ENCODE measurements around the gene WDR43.

- TF ChIP-seq CTCF (IDR thresholded peaks at IDR 0.05; ENCODE audit: low read depth, low read length, missing input control), result no peak
- no peak for TF ChIP-seq FOXA1 (IDR thresholded peaks at IDR 0.05)
- no peak for TF ChIP-seq GABPA (IDR thresholded peaks at IDR 0.05 in 1 of 2, conservative IDR thresholded peaks at IDR 0.05 in 1 of 2)
- TF ChIP-seq ATF3 (IDR thresholded peaks at IDR 0.05), result no peak
- TF ChIP-seq NR2F2 (IDR thresholded peaks at IDR 0.05), result no peak
- TF ChIP-seq RXRA (IDR thresholded peaks at IDR 0.05), result no peak
- no peak for TF ChIP-seq REST (IDR thresholded peaks at IDR 0.05)
- TF ChIP-seq RAD21 (IDR thresholded peaks at IDR 0.05), result no peak
- TF ChIP-seq JUND (IDR thresholded peaks at IDR 0.05), result no peak
Observed at GRCh38 chr2:28970464-28971160, 76.1 kb downstream of the WDR43 start.

Data from liver (tissue), 3 donors.